ENCODE results near the gene KCNK4. TPM values are rescaled to one million over a fixed set of nuclear protein-coding genes. Genes with fewer than 3 reads are reported as not detected.

Gene KCNK4
- total and polyA plus RNA-seq, 12 donors: 0.10 to 0.54 TPM; not detected in 10

DNA sequence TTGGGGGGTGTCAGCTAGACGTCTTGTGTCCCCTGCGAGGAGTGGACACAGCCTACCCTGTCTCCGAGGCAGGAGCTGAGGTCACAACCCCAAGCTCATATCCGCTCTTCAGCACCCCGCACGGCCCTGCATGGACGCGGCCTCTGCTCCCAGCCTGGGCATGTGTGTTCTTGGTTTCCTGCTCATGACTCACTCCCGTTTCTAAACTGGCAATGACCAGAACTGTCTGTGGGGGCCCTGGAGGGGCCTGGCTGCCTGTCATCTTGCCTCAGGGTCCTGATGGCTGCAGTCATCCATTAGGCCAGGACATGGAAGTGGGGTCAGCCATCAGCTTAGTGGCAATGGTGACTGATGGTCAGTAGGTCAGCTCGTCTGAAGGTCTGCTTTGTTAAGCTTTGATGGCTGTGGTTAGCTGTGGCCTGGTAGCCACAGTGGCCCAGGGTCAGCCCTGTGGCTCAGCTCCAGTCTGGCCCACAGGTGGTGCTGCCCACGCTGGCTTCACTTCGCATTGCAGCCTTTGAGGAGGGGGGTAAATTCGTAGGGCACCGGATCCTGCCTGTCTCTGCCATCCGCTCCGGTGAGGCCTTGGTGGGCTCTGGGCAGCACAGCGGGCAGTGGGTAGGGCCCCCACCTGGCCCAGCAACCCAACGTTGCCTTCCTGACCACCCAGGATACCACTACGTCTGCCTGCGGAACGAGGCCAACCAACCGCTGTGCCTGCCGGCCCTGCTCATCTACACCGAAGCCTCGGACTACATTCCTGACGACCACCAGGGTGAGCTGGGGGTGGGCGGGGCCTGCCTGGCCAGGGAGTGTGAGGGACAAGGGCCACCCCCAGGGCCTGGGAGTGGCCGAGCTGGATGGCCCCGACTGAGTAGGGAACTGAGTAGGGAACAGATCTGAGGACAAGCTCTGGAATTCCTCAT, 27.8 kb upstream of the KCNK4 start:
- H3K36me3 ChIP-seq (replicated peaks in 1 of 2): peaks cover 0 to 82% of the 10 kb centered on the region in 2 donors
- TF ChIP-seq CTCF (IDR thresholded peaks at IDR 0.05): no peak
- TF ChIP-seq POLR2A (IDR thresholded peaks at IDR 0.05): no peak
- 72 to 85% (median 81%) methylated on average over 14 to 29 of the region's 29 CpGs for whole genome bisulfite sequencing, 4 donors
- peaks cover 15 to 25% of the 10 kb centered on the region in 2 donors for H3K4me1 ChIP-seq (replicated peaks in 1 of 2)
- DNase-seq: no peak
- H3K27me3 ChIP-seq: no peaks in the 10 kb centered on the region
- H3K27ac ChIP-seq: peak overlapping the region in 1 of 5 donors; percentile 97
- intact Hi-C loops (cut with DNase I): no loop called here
- H3K9me3 ChIP-seq (replicated peaks in 1 of 3): no peaks in the 10 kb centered on the region
- no peak overlapping the region for H3K4me3 ChIP-seq

DNA sequence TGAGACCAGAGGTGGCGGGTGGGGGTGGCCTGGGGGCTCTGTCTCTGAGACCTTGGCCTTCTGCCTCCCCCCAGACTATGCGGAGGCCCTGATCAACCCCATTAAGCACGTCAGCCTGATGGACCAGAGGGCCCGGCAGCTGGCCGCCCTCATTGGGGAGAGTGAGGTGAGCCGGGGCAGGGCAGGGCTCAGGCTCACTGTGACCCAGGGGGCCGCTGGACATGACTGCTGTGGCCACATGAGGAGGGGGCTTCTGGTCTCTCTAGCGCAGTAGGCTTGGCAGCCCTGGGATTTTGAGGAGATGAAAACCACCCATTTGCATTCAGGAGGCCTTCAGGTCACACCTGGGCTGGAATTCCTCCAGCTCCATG, 27.2 kb upstream of the KCNK4 start:
- Histone ChIP-seq H3K4me1 (replicated peaks in 1 of 2) (peaks cover 20 to 32% of the 10 kb centered on the region in 2 donors), H3K27ac (peak overlapping the region in 1 of 5 donors; percentile 97), H3K4me3 (no peak overlapping the region), H3K27me3 (no peaks in the 10 kb centered on the region), H3K36me3 (replicated peaks in 1 of 2) (peaks cover 0 to 75% of the 10 kb centered on the region in 2 donors), H3K9me3 (replicated peaks in 1 of 3) (no peaks in the 10 kb centered on the region)
- WGBS, 4 donors: 84 to 96% (median 91%) methylated on average over 6 to 8 of the region's 8 CpGs
- intact Hi-C loops (cut with DNase I): no loop called here
- DNase-seq: no peak
- no peak for TF ChIP-seq CTCF (IDR thresholded peaks at IDR 0.05)
- TF ChIP-seq POLR2A (IDR thresholded peaks at IDR 0.05): no peak

DNA sequence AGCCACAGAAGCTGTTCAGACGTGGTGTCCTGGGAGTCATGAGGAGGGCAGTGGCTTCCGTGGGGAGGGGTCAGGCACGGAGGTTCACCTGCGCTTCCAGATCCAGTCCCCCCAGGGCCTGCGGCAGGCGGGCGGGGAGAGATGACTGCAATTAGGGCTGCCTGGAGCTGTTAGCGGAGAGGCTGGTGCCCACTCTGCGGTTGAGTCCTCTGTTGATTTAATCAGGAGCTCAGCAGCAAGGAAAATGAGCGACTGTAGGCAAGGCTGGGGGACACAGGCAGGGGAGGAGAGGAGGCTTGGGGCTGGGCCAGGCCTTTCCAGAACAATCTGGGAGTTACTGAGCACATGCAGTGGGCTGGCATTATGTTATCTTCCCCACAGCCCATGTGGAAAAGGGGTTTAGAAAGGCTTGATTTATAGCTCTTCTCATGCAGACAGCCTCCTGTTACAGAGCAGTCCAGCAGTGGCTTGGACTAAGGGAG, 26.7 kb upstream of the KCNK4 start:
- intact Hi-C loops (cut with DNase I): no loop called here
- H3K9me3 ChIP-seq (replicated peaks in 1 of 3): no peaks in the 10 kb centered on the region
- peak overlapping the region in 1 of 5 donors; percentile 97 for H3K27ac ChIP-seq
- no peak for TF ChIP-seq POLR2A (IDR thresholded peaks at IDR 0.05)
- TF ChIP-seq CTCF (IDR thresholded peaks at IDR 0.05): no peak
- no peak for DNase-seq
- WGBS, 4 donors: 80 to 96% (median 89%) methylated on average over 7 to 10 of the region's 10 CpGs
- no peak overlapping the region for H3K4me3 ChIP-seq
- H3K27me3 ChIP-seq: no peaks in the 10 kb centered on the region
- peaks cover 24 to 32% of the 10 kb centered on the region in 2 donors for H3K4me1 ChIP-seq (replicated peaks in 1 of 2)
- peaks cover 0 to 70% of the 10 kb centered on the region in 2 donors for H3K36me3 ChIP-seq (replicated peaks in 1 of 2)

Measured in adrenal gland (tissue), 12 donors.